ENCODE data around the gene POMT1.
"Not testable (repeated sequence)": the region's sequence is repeated elsewhere in the genome, so short reads cannot be mapped to it uniquely, and the experiment has no call there.

Gene POMT1, protein sequence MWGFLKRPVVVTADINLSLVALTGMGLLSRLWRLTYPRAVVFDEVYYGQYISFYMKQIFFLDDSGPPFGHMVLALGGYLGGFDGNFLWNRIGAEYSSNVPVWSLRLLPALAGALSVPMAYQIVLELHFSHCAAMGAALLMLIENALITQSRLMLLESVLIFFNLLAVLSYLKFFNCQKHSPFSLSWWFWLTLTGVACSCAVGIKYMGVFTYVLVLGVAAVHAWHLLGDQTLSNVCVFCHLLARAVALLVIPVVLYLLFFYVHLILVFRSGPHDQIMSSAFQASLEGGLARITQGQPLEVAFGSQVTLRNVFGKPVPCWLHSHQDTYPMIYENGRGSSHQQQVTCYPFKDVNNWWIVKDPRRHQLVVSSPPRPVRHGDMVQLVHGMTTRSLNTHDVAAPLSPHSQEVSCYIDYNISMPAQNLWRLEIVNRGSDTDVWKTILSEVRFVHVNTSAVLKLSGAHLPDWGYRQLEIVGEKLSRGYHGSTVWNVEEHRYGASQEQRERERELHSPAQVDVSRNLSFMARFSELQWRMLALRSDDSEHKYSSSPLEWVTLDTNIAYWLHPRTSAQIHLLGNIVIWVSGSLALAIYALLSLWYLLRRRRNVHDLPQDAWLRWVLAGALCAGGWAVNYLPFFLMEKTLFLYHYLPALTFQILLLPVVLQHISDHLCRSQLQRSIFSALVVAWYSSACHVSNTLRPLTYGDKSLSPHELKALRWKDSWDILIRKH

GRCh38 chr9:131502781-131503625, at the start of gene POMT1:
Gene POMT1 (plus strand): TSS chr9:131502918. CDS start chr9:131504219, 1,301 bp downstream.
- Histone ChIP-seq H3K27ac (ENCODE audit: low read depth, low read length, poor library complexity, severe bottlenecking) (peak within 1 kb of the TSS; percentile 56), H3K9ac (ENCODE audit: low read length) (peak within 1 kb of the TSS; percentile 83), H4K20me1 (ENCODE audit: insufficient read depth, low read length) (no peaks in the 10 kb centered on the region), H3K9me2 (ENCODE audit: low read depth, low read length) (no peaks in the 10 kb centered on the region), H3K4me1 (ENCODE audit: insufficient read depth, low read length, severe bottlenecking) (peaks cover 30% of the 10 kb centered on the region), H3K27me3 (ENCODE audit: insufficient read depth, low read length) (no peaks in the 10 kb centered on the region), H3K4me2 (ENCODE audit: low read length) (peak within 1 kb of the TSS; percentile 87), H3K9me3 (ENCODE audit: low read length) (no peaks in the 10 kb centered on the region), H3K4me3 (ENCODE audit: low read depth, low read length, poor library complexity, severe bottlenecking) (peak within 1 kb of the TSS; percentile 84), H3K36me3 (ENCODE audit: insufficient read depth, low read length) (peaks cover 28% of the 10 kb centered on the region), H2AFZ (ENCODE audit: low read length) (no peak within 1 kb of the TSS), H3F3A (ENCODE audit: insufficient read depth, low read length) (peaks cover 6% of the 10 kb centered on the region), H3K79me2 (ENCODE audit: insufficient read depth, low read length) (no peaks in the 10 kb centered on the region)
- TF ChIP-seq EZH2 (IDR thresholded peaks at IDR 0.05; ENCODE audit: borderline replicate concordance, low read length), result no peak
- TF ChIP-seq CTCF (IDR thresholded peaks at IDR 0.05; ENCODE audit: low read length), result no peak

GRCh38 chr9:131454028-131454427, 48.7 kb upstream of the POMT1 start:
- H3K27me3 ChIP-seq (ENCODE audit: insufficient read depth, low read length), result no peaks in the 10 kb centered on the region
- H3K4me1 ChIP-seq (ENCODE audit: insufficient read depth, low read length, severe bottlenecking), result no peaks in the 10 kb centered on the region
- H3K9ac ChIP-seq (ENCODE audit: low read length), result no peak overlapping the region
- H3K79me2 ChIP-seq (ENCODE audit: insufficient read depth, low read length), result peaks cover 3% of the 10 kb centered on the region; the same call in 1 of the 2 replicates
- no peak overlapping the region for H3K27ac ChIP-seq (ENCODE audit: low read depth, low read length, poor library complexity, severe bottlenecking)
- H3K36me3 ChIP-seq (ENCODE audit: insufficient read depth, low read length), result peaks cover 97% of the 10 kb centered on the region
- H3F3A ChIP-seq (ENCODE audit: insufficient read depth, low read length), result no peaks in the 10 kb centered on the region
- H3K4me2 ChIP-seq (ENCODE audit: low read length), result no peak overlapping the region
- H3K9me3 ChIP-seq (ENCODE audit: low read length), result no peaks in the 10 kb centered on the region
- no peaks in the 10 kb centered on the region for H4K20me1 ChIP-seq (ENCODE audit: insufficient read depth, low read length)
- TF ChIP-seq EZH2 (IDR thresholded peaks at IDR 0.05; ENCODE audit: borderline replicate concordance, low read length) (no peak), CTCF (IDR thresholded peaks at IDR 0.05; ENCODE audit: low read length) (no peak)
- H3K4me3 ChIP-seq (ENCODE audit: low read depth, low read length, poor library complexity, severe bottlenecking), result no peak overlapping the region
- no peak overlapping the region for H2AFZ ChIP-seq (ENCODE audit: low read length)
- H3K9me2 ChIP-seq (ENCODE audit: low read depth, low read length), result no peaks in the 10 kb centered on the region

DNA sequence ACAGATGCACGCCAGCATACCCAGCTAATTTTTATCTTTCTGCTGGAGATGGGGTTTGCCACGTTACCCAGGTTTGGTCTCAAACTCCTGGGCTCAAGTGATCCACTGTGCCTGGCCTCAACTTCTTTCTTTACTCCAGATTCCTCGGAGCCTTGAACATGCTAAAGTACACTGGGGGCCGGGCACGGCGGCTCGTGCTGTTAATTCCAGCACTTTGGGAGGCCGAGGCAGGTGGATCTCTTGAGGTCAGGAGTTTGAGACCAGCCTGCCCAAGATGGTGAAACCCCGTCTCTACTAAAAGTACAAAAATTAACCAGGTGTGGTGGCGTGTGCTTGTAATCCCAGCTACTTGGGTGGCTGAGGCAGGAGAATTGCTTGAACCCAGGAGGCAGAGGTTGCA, 47.1 kb upstream of the POMT1 start:
- H3K27me3 ChIP-seq (ENCODE audit: insufficient read depth, low read length); H3K79me2 ChIP-seq (ENCODE audit: insufficient read depth, low read length); H3K9me2 ChIP-seq (ENCODE audit: low read depth, low read length); H3K9ac ChIP-seq (ENCODE audit: low read length); H3K4me2 ChIP-seq (ENCODE audit: low read length); H3K4me1 ChIP-seq (ENCODE audit: insufficient read depth, low read length, severe bottlenecking); H2AFZ ChIP-seq (ENCODE audit: low read length); H3K27ac ChIP-seq (ENCODE audit: low read depth, low read length, poor library complexity, severe bottlenecking); H3F3A ChIP-seq (ENCODE audit: insufficient read depth, low read length); H4K20me1 ChIP-seq (ENCODE audit: insufficient read depth, low read length); H3K4me3 ChIP-seq (ENCODE audit: low read depth, low read length, poor library complexity, severe bottlenecking); H3K9me3 ChIP-seq (ENCODE audit: low read length): not testable (repeated sequence)
- H3K36me3 ChIP-seq (ENCODE audit: insufficient read depth, low read length), result peaks cover 97% of the 10 kb centered on the region

Measured in OCI-LY1 (cell line).